H1 (cell line): ENCODE data around the gene GNAT1.

Source experiments
- CTCF ChIP-seq, 3 experiments: IDR thresholded peaks; 1 replicate in 2 of 3; 2 replicates in 1 of 3; pipeline versions ENCODE4 v1.5.1 to v1.6.1; 2011; ENCODE audit warnings: low read length in 3 of 3, mild to moderate bottlenecking in 3 of 3, inconsistent platforms in 2 of 3, low read depth in 1 of 3, moderate library complexity in 1 of 3; ENCODE audit not compliant: insufficient read depth in 1 of 3; ENCODE audit errors: control extremely low read depth in 1 of 3
- FOSL1 ChIP-seq: IDR thresholded peaks from 2 replicates; pipeline ENCODE4 v1.6.1; 2011; ENCODE audit warnings: mild to moderate bottlenecking, low read depth, low read length, moderate library complexity; ENCODE audit not compliant: insufficient read depth
- JUN ChIP-seq: IDR thresholded peaks from 2 replicates; pipeline ENCODE4 v1.6.1; 2011; ENCODE audit warnings: low read depth, mild to moderate bottlenecking, improper control_type of control experiment, low read length
- MAFK ChIP-seq: IDR thresholded peaks from 2 replicates; pipeline ENCODE4 v1.6.1; 2012; ENCODE audit warnings: low read depth, mild to moderate bottlenecking, improper control_type of control experiment, low read length
- POLR2AphosphoS5 ChIP-seq: IDR thresholded peaks from 2 replicates; pipeline ENCODE4 v1.6.1; 2011; ENCODE audit warnings: low read depth, low read length
- SIN3A ChIP-seq, 2 experiments: IDR thresholded peaks in 1 of 2; conservative IDR thresholded peaks in 1 of 2; 2 replicates each; pipeline ENCODE4 v1.6.1; 2011 to 2012; ENCODE audit warnings: low read length in 2 of 2, improper control_type of control experiment in 1 of 2, low read depth in 1 of 2, mild to moderate bottlenecking in 1 of 2
- SIRT6 ChIP-seq: IDR thresholded peaks from one replicate; pipeline ENCODE4 v1.7.1; 2012; ENCODE audit warnings: low read length, inconsistent platforms
- ZNF274 ChIP-seq: IDR thresholded peaks from 2 replicates; pipeline ENCODE4 v1.7.0; 2012; ENCODE audit warnings: low read length, borderline replicate concordance; ENCODE audit errors: extremely low read depth

DNA sequence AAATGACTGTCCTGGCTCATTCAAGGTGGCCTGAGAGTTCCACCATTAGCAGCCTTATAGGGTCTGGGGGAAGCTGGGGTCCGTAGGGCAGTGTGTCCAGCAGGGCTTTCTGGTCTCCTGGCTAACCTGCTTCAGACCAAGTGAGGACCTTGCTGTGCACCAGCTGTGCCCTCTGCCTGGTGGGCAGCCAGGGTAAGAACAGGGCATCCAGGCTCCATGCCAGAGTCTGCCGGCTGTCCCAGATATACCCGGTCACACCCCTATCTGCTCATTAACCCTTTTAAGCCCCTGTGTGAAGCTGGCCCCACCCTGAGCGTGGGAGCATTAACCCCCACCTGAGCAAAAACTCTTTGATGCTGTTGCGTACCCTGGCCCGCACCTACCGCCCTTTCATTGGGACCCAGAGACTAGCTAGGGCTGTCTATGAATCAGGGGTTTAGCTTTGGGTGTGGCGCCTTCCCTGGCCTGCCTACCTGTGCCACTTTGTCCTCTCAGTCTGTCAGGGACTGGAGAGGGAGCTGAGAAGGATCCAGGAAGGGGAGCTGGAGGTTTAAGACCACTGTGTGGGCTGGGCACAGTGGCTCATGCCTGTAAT lies 18.7 kb upstream of the GNAT1 start:
- TF ChIP-seq ZNF274: no peak
- no peak for TF ChIP-seq CTCF (IDR thresholded peaks at IDR 0.05; ENCODE audit: control extremely low read depth in 1 of 3, insufficient read depth in 1 of 3, low read depth in 1 of 3, low read length in 3 of 3)
- no peak for TF ChIP-seq MAFK
- no peak for TF ChIP-seq JUN
- TF ChIP-seq SIRT6: no peak
- TF ChIP-seq POLR2AphosphoS5: no peak
- no peak for TF ChIP-seq FOSL1
- TF ChIP-seq SIN3A (conservative IDR thresholded peaks at IDR 0.05 in 1 of 2, IDR thresholded peaks at IDR 0.05 in 1 of 2; ENCODE audit: low read depth in 1 of 2, low read length in 2 of 2): no peak
